NCI-H1092 (cell line): ENCODE data around the gene SCT.

Source experiments
- DNase-seq: peaks from one replicate; lab custom pipeline; 2025; lab: John Stamatoyannopoulos, UW

The SCT gene

DNA sequence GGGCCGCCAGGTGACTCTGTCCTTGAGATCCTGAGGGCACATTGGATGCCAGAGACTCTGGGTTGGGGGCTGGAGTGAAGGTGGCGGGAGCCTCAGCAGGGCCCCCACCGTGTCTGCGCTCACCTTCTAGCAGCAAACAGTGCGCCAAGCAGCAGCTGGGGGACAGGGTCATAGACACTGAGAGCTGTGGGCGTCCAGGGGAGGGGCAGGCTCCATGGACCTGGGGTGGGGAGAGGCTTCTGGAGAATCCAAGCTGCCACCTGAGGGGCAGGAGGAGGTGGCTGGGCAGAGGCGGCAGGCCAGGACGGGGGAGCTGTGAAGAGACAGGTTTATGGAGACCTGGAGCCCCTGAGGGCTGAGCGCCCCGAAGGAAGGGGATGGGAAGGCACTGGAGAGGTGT lies 42.7 kb downstream of the SCT start:
- no peak for DNase-seq

- no peak for DNase-seq
Observed at GRCh38 chr11:581752-582151, 45.2 kb downstream of the SCT start.

GRCh38 chr11:581342-581741 lies 45.6 kb downstream of the SCT start:
- no peak for DNase-seq

DNA sequence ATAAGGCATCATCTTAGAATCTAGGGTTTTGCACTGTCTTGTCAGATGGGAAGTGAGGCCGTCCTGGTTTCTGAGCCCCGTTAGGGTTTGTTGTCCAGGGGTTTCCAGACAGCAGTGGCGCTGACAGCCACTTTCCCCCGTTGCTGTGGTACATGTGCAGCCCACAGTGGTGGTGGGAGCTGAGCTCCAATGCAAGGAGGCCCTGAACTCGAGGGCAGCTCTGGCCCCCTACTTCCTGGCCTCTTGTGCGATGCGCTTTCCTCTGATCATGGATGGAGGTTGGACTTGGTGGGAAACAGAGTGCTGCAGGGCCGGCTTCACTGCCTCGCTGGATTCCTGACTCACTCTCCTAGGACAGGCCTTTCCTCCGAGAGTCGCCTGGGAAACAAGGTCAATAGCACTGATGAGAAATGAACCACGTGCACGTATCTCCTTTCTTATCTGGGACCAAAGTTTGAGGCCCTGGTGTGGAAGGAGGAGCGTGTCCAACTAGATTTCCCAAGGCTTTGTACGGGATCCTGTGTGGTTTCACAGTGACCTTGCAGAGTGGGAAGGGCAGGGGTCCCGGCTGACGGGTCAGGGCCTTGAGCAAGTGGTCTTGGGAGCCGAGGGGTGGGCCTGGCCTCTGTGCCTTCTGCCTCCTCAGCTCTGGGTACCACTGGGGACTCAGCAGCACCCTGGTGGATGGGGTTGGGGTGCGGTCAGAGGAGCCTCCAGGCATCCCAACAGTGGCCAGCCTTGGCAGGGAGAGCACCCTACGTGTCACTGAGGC lies 47.0 kb downstream of the SCT start:
- DNase-seq = no peak

GRCh38 chr11:578276-579035 lies 48.5 kb downstream of the SCT start:
- no peak for DNase-seq

- no peak for DNase-seq
Observed at GRCh38 chr11:577611-577894, 49.4 kb downstream of the SCT start.

GRCh38 chr11:576811-577610 lies 50.0 kb downstream of the SCT start:
- no peak for DNase-seq
